ENCODE results near the gene ASCC1. TPM values are rescaled to one million over a fixed set of nuclear protein-coding genes. Genes with fewer than 3 reads are reported as not detected.

ASCC1 gene
- total and polyA plus RNA-seq, 2 donors (not counting 1 experiment from before 2014, with no cell fraction given) = 17.9 to 28.1 TPM

- no peak overlapping the region for H3K9ac ChIP-seq (ENCODE audit: low read length)
- H3K4me3 ChIP-seq (ENCODE audit: control extremely low read depth in 1 of 5, extremely low read depth in 1 of 5, insufficient read depth in 1 of 5, low read depth in 2 of 5, low read length in 4 of 5) = no peak overlapping the region
- TF ChIP-seq EZH2 (IDR thresholded peaks at IDR 0.05; ENCODE audit: borderline replicate concordance, insufficient read depth, low read depth, low read length, poor library complexity, severe bottlenecking) = no peak
- ATAC-seq (ENCODE audit: low read depth) = no peak
- no peaks in the 10 kb centered on the region for H3K9me3 ChIP-seq (ENCODE audit: control extremely low read depth in 1 of 3, control insufficient read depth in 2 of 3, insufficient read depth in 1 of 3, low read length in 2 of 3)
- H3K4me1 ChIP-seq (ENCODE audit: control insufficient read depth in 2 of 2, insufficient read depth in 2 of 2, low read length in 2 of 2) = peaks cover 27 to 30% of the 10 kb centered on the region in 2 donors
- peak overlapping the region in 1 of 2 donors; percentile 51 for H3K27ac ChIP-seq (ENCODE audit: low read length in 2 of 2)
- peaks cover 9 to 62% of the 10 kb centered on the region in 2 experiments for H3K36me3 ChIP-seq (replicated peaks in 1 of 2; ENCODE audit: control extremely low read depth in 1 of 2, control insufficient read depth in 1 of 2, extremely low read depth in 1 of 2, insufficient read depth in 2 of 2, low read length in 1 of 2)
- WGBS (ENCODE audit: insufficient coverage) = 100% methylated on average over 1 of the region's 8 CpGs
- no peaks in the 10 kb centered on the region for H3K27me3 ChIP-seq (replicated peaks in 1 of 4; ENCODE audit: control extremely low read depth in 1 of 4, control insufficient read depth in 3 of 4, insufficient read depth in 4 of 4, low read length in 3 of 4)
- H3K9me3 Mint-ChIP-seq (ENCODE audit: insufficient read depth) = no peaks in the 10 kb centered on the region
- H2AFZ ChIP-seq (ENCODE audit: insufficient read depth, low read depth, low read length, poor library complexity, severe bottlenecking) = no peak overlapping the region
- DNase-seq = no peak
- H3K79me2 ChIP-seq (ENCODE audit: control insufficient read depth, insufficient read depth, low read length) = peaks cover 70% of the 10 kb centered on the region
- intact Hi-C loops (cut with micrococcal nuclease) = loop anchor here (10.0 kb wide), 1 partner anchor 335 kb away; no protein-coding TSS in a partner anchor
- H3K4me1 Mint-ChIP-seq = peaks cover 37% of the 10 kb centered on the region
- no peak overlapping the region for H3K4me2 ChIP-seq (replicated peaks; ENCODE audit: low read depth, low read length, poor library complexity, severe bottlenecking)
- H3K27me3 Mint-ChIP-seq = no peaks in the 10 kb centered on the region
- ChIA-PET POLR2A (interaction anchor here (0.6 kb wide), 2 partner anchors 20 to 41 kb away, joined by 3 to 7 read pairs; no protein-coding TSS in a partner anchor), CTCF (interaction anchor here (0.6 to 2.6 kb wide), 12 partner anchors 11 to 182 kb away, joined by 3 to 9 read pairs (median 4); no protein-coding TSS in a partner anchor)
- H3K27ac Mint-ChIP-seq = no peak overlapping the region
- no peak overlapping the region for H3K4me3 Mint-ChIP-seq
- peaks cover 53% of the 10 kb centered on the region for H4K20me1 ChIP-seq (ENCODE audit: control insufficient read depth, insufficient read depth, low read length, poor library complexity, severe bottlenecking)
Measured at GRCh38 chr10:72229261-72230251, 13.5 kb upstream of the ASCC1 start.

GRCh38 chr10:72228318-72228751, 12.3 kb upstream of the ASCC1 start:
- 100% methylated on average over 1 of the region's 2 CpGs for WGBS (ENCODE audit: insufficient coverage)
- Histone ChIP-seq H3K9me3 (ENCODE audit: control extremely low read depth in 1 of 3, control insufficient read depth in 2 of 3, insufficient read depth in 1 of 3, low read length in 2 of 3) (no peaks in the 10 kb centered on the region), H3K9ac (ENCODE audit: low read length) (no peak overlapping the region), H3K79me2 (ENCODE audit: control insufficient read depth, insufficient read depth, low read length) (peaks cover 83% of the 10 kb centered on the region), H3K36me3 (replicated peaks in 1 of 2; ENCODE audit: control extremely low read depth in 1 of 2, control insufficient read depth in 1 of 2, extremely low read depth in 1 of 2, insufficient read depth in 2 of 2, low read length in 1 of 2) (peaks cover 4 to 61% of the 10 kb centered on the region in 2 experiments), H3K4me2 (replicated peaks; ENCODE audit: low read depth, low read length, poor library complexity, severe bottlenecking) (peak overlapping the region; percentile 39), H4K20me1 (ENCODE audit: control insufficient read depth, insufficient read depth, low read length, poor library complexity, severe bottlenecking) (peaks cover 61% of the 10 kb centered on the region), H3K27ac (ENCODE audit: low read length in 2 of 2) (peak overlapping the region in 1 of 2 donors; percentile 51), H3K27me3 (replicated peaks in 1 of 4; ENCODE audit: control extremely low read depth in 1 of 4, control insufficient read depth in 3 of 4, insufficient read depth in 4 of 4, low read length in 3 of 4) (no peaks in the 10 kb centered on the region), H3K4me3 (ENCODE audit: control extremely low read depth in 1 of 5, extremely low read depth in 1 of 5, insufficient read depth in 1 of 5, low read depth in 2 of 5, low read length in 4 of 5) (no peak overlapping the region), H2AFZ (ENCODE audit: insufficient read depth, low read depth, low read length, poor library complexity, severe bottlenecking) (no peak overlapping the region), H3K4me1 (ENCODE audit: control insufficient read depth in 2 of 2, insufficient read depth in 2 of 2, low read length in 2 of 2) (peaks cover 39 to 41% of the 10 kb centered on the region in 2 donors)
- peaks cover 46% of the 10 kb centered on the region for H3K4me1 Mint-ChIP-seq
- H3K27me3 Mint-ChIP-seq = no peaks in the 10 kb centered on the region
- intact Hi-C loops (cut with micrococcal nuclease) = loop anchor here (10.0 kb wide), 1 partner anchor 334 kb away; no protein-coding TSS in a partner anchor
- peak overlapping the region; percentile 47 for H3K4me3 Mint-ChIP-seq
- CTCF ChIA-PET = interaction anchor here (1.1 to 2.6 kb wide), 7 partner anchors 10 to 180 kb away, joined by 3 to 9 read pairs (median 5); no protein-coding TSS in a partner anchor
- no peak for TF ChIP-seq EZH2 (IDR thresholded peaks at IDR 0.05; ENCODE audit: borderline replicate concordance, insufficient read depth, low read depth, low read length, poor library complexity, severe bottlenecking)
- TF ChIP-seq CTCF (IDR thresholded peaks at IDR 0.05) = no peak
- H3K9me3 Mint-ChIP-seq (ENCODE audit: insufficient read depth) = no peaks in the 10 kb centered on the region
- ATAC-seq (ENCODE audit: low read depth) (no peak), DNase-seq (no peak)
- H3K27ac Mint-ChIP-seq = peak overlapping the region; percentile 72
- POLR2A ChIA-PET = interaction anchor here (0.5 kb wide), 2 partner anchors 8 to 104 kb away, joined by 6 to 7 read pairs; no protein-coding TSS in a partner anchor
